GM06990 (cell line): ENCODE data around the gene PGF.
"Not testable (repeated sequence)": the region's sequence is repeated elsewhere in the genome, so short reads cannot be mapped to it uniquely, and the experiment has no call there.

Experiments used
- DNase-seq: peaks from one replicate; pipeline ENCODE4 v3.0.0-alpha.2; 2011; ENCODE audit not compliant: insufficient read length; ENCODE audit errors: extremely low read depth
- H3K27me3 ChIP-seq: replicated peaks from 2 replicates; pipeline ENCODE4 v1.6.0; 2011; ENCODE audit warnings: low read length; ENCODE audit not compliant: control insufficient read depth, insufficient read depth
- H3K36me3 ChIP-seq: 2 replicates; pipeline ENCODE4 v1.5.1; 2011; ENCODE audit warnings: low read length; ENCODE audit not compliant: control insufficient read depth, insufficient read depth
- H3K4me3 ChIP-seq: replicated peaks from 2 replicates; pipeline ENCODE4 v1.5.1; 2011; ENCODE audit warnings: low read depth, mild to moderate bottlenecking, control low read depth, low read length
- TF ChIP-seq, protein P1 (sequence below): IDR thresholded peaks from 2 replicates; pipeline ENCODE4 v1.5.1; 2011; ENCODE audit warnings: low read length, control low read depth, mild to moderate bottlenecking, inconsistent platforms; ENCODE audit not compliant: insufficient read depth, poor library complexity, severe bottlenecking

PGF gene

DNA sequence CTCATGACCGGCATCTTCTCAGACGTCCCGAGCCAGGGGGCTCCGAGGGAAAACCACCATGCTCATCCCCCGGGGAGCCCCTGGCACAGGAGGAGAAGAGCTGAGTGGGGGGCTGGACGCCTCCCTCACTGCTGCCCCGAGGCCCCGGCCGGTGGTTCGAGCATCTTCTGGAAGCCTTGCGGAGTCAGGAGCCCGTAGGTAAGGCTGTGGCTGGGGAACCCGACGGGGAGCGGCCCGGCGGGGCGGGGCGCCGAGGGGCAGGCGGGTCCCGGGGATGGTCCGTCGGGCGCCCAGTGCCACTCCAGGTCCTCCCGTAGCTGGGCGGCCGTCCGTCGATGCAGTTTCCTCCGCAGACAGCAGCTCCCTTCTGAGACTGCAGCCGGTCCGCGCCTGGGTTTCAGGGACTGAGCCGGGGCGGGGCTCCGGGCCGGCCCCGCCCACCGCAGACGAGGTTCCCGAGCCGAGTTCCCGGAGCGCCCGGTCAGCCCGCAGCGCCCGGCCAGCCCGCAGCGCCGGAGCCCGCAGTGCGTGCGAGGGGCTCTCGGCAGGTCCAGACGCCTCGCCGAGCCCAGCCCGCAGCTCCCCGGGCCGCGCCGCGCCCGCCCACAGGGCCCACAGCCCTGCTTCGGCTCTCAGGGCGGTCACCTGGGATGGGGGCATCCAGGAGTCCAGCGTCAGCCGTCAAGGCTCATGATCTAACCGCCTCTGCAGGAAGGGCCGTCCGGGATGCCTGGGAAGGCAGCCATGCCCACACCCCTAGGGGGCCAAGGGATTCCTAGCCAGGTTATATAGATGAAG, at the start of gene PGF:
Gene PGF, minus strand, starts transcription at position 369 of the 798 bp plus-strand sequence. Its CDS starts 355 bp downstream, at position 14.
- TF ChIP-seq, protein P1, sequence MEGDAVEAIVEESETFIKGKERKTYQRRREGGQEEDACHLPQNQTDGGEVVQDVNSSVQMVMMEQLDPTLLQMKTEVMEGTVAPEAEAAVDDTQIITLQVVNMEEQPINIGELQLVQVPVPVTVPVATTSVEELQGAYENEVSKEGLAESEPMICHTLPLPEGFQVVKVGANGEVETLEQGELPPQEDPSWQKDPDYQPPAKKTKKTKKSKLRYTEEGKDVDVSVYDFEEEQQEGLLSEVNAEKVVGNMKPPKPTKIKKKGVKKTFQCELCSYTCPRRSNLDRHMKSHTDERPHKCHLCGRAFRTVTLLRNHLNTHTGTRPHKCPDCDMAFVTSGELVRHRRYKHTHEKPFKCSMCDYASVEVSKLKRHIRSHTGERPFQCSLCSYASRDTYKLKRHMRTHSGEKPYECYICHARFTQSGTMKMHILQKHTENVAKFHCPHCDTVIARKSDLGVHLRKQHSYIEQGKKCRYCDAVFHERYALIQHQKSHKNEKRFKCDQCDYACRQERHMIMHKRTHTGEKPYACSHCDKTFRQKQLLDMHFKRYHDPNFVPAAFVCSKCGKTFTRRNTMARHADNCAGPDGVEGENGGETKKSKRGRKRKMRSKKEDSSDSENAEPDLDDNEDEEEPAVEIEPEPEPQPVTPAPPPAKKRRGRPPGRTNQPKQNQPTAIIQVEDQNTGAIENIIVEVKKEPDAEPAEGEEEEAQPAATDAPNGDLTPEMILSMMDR = no peak
- H3K4me3 ChIP-seq = peak within 1 kb of the TSS; percentile 49
- H3K27me3 ChIP-seq = no peaks in the 10 kb centered on the region
- DNase-seq = peak; percentile 40
- H3K36me3 ChIP-seq = no peaks in the 10 kb centered on the region

DNA sequence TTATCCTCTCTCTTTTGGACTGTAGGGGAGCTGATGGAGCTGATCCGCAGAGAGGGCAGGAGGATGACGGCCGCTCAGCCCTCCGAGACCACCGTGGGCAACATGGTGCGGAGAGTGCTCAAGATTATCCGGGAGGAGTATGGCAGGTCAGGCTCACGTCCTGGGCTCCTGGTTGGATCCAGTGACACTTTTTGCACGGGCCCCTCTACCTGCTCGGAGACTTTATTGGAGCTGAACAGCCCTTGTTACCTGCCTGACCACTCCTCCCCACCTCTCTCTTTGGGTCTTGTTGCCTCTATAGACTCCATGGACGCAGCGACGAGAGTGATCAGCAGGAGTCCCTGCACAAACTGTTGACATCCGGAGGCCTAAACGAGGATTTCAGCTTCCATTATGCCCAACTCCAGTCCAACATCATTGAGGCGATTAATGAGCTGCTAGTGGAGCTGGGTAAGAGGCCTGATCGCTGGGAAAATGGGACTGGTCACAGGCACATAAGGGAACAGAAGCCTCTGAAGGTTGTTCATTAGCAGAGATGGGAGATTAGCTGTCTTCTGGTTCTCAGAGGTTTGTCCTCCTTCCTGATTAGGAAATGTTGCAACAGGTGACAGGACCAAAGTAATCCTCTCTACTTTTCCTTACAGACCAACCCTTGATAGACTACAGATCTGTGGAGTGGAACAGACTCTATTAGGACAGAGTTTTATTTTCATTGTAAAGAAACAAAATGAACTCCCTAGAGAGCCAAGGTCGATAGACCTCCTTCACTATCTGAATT, 48.0 kb upstream of the PGF start:
- H3K4me3 ChIP-seq = peak overlapping the region; percentile 95
- H3K36me3 ChIP-seq = peaks cover 9% of the 10 kb centered on the region
- TF ChIP-seq, protein P1 = no peak
- DNase-seq = no peak
- no peaks in the 10 kb centered on the region for H3K27me3 ChIP-seq

DNA sequence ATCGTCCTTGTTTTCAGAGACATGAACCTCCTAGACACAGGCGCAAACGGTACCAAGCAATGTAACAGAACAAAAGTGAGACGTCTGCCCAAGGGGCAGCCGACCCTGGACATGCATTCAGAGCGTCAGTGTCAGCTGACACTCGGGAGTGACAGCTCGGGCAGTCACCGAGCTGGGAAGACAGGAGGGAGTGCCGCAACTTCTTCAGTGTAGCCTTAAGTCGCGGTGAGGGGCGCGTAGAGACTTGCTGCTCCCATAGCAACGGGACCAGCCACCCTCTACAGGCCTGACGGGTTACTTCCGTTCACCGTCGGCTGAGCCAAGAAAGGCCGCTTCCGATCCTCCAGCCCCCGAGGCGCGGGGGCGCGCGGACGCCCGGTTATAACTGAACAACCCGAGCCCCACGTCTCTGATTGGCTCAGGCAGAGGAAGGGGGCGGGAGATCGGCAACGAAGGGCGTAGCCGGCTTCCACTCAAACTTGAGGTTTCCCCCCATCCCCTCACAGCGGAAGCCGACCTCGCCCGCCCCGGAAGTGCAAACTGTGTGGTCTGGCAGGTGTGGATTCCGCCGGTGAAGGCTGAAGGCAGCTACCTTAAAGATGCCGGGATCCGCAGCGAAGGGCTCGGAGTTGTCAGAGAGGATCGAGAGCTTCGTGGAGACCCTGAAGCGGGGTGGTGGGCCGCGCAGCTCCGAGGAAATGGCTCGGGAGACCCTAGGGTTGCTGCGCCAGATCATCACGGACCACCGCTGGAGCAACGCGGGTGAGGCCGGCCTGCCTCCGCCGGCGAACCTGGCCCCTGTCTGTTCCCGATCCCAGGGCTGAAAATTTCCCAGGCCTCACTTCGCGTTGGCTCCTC, 47.2 kb upstream of the PGF start, which contains the start of gene EIF2B2:
Gene EIF2B2, plus strand, starts transcription at position 530 of the 858 bp plus-strand sequence. Its CDS starts 70 bp downstream, at position 600.
- Histone ChIP-seq H3K27me3 (no peaks in the 10 kb centered on the region), H3K36me3 (peaks cover 6% of the 10 kb centered on the region), H3K4me3 (peak within 1 kb of the TSS; percentile 95)
- TF ChIP-seq, protein P1 = no peak
- peak; percentile 100 for DNase-seq

DNA sequence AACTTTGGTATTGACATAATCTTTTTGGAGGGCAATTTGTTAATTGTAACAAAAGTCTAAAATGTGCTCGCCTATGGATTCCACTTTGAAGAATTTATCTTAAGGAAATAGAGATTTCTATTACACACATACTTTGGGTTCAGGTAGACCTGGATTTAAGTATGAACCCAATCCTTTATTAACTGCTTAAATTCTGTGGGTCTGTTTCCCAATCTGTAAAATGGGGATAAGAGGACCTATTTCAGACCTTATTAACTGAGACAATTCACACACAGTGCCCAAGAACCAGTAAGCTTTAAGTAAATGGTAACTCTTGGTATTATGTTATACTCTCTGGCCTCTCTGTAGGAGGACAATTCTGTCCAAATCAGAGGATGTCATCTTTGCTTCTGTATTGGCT, 46.5 kb upstream of the PGF start:
- DNase-seq = no peak
- TF ChIP-seq, protein P1 = no peak
- H3K36me3 ChIP-seq = peaks cover 4% of the 10 kb centered on the region
- H3K27me3 ChIP-seq = no peaks in the 10 kb centered on the region
- peak overlapping the region; percentile 62 for H3K4me3 ChIP-seq

DNA sequence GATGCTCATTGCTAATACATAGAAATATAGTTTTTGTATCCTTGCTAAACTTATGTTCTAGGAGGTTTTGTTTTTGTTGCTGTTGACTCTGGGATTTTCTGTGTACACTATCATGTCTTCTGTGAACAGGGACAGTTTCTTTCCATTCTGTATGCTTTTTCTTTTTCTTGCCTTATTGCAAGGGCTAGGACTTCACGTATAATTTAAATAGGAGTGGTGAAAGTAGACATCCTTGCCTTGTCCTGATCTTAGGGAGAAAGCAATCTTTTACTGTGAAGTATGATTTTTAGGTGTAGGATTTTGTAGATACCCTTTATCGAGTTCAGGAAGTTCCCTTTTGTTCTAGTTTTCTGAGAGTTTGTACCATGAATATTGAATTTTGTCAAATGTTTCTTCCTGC, 45.9 kb upstream of the PGF start:
- DNase-seq = no peak
- no peaks in the 10 kb centered on the region for H3K27me3 ChIP-seq
- peaks cover 2% of the 10 kb centered on the region for H3K36me3 ChIP-seq
- TF ChIP-seq, protein P1 = no peak
- H3K4me3 ChIP-seq = no peak overlapping the region

DNA sequence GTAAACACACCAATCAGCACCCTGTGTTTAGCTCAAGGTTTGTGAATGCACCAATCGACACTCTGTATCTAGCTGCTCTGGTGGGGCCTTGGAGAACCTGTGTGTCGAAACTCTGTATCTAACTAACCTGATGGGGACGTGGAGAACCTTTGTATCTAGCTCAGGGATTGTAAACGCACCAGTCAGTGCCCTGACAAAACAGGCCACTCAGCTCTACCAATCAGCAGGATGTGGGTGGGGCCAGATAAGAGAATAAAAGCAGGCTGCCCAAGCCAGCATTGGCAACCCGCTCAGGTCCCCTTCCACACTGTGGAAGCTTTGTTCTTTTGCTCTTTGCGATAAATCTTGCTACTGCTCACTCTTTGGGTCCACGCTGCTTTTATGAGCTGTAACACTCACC, 40.4 kb upstream of the PGF start:
- not testable (repeated sequence) for H3K4me3 ChIP-seq, H3K36me3 ChIP-seq, H3K27me3 ChIP-seq, DNase-seq

DNA sequence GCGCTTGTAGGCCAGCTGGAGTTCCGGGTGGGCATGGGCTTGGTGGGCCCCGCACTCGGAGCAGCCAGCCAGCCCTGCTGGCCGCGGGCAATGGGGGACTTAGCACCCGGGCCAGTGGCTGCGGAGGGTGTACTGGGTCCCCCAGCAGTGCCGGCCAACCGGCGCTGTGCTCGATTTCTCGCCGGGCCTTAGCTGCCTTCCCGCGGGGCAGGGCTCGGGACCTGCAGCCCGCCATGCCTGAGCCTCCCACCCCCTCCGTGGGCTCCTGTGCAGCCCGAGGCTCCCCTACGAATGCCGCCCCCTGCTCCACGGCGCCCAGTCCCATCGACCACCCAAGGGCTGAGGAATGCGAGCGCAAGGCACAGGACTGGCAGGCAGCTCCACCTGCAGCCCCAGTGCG, 38.8 kb upstream of the PGF start:
- not testable (repeated sequence) for H3K4me3 ChIP-seq, H3K36me3 ChIP-seq, H3K27me3 ChIP-seq, DNase-seq
